HEK293T (cell line): Measurements from ENCODE around the gene MEGF8.

Source experiments
- ARNT ChIP-seq: fragments of 450-650 bp; IDR thresholded peaks from 2 replicates; pipeline ENCODE4 v1.6.1; 2017; ENCODE audit warnings: mild to moderate bottlenecking
- BHLHE40 ChIP-seq: fragments of 450-650 bp; IDR thresholded peaks from 2 replicates; pipeline ENCODE4 v1.6.1; 2016; ENCODE audit warnings: mild to moderate bottlenecking, moderate library complexity, borderline replicate concordance
- ELF4 ChIP-seq: fragments of 450-650 bp; IDR thresholded peaks from 2 replicates; pipeline ENCODE4 v1.6.1; 2017; ENCODE audit warnings: antibody characterized with exemption
- FOXA1 ChIP-seq: fragments of 450-650 bp; IDR thresholded peaks from 2 replicates; pipeline ENCODE4 v1.6.1; 2016; ENCODE audit warnings: mild to moderate bottlenecking
- FOXK2 ChIP-seq: fragments of 450-650 bp; IDR thresholded peaks from 2 replicates; pipeline ENCODE4 v1.6.1; 2016; ENCODE audit warnings: mild to moderate bottlenecking
- FOXM1 ChIP-seq: fragments of 450-650 bp; IDR thresholded peaks from 2 replicates; pipeline ENCODE4 v1.6.1; 2017; ENCODE audit warnings: mild to moderate bottlenecking, borderline replicate concordance
- HDGF ChIP-seq: fragments of 450-650 bp; IDR thresholded peaks from 2 replicates; pipeline ENCODE4 v1.6.1; 2017; ENCODE audit warnings: antibody characterized with exemption, borderline replicate concordance
- L3MBTL2 ChIP-seq: fragments of 450-650 bp; conservative IDR thresholded peaks from 2 replicates; pipeline ENCODE4 v1.6.1; 2016; ENCODE audit warnings: mild to moderate bottlenecking
- LEF1 ChIP-seq: fragments of 450-650 bp; IDR thresholded peaks from 2 replicates; pipeline ENCODE4 v1.6.1; 2017; ENCODE audit warnings: mild to moderate bottlenecking, borderline replicate concordance
- NFRKB ChIP-seq: fragments of 450-650 bp; IDR thresholded peaks from 2 replicates; pipeline ENCODE4 v1.6.1; 2016; ENCODE audit warnings: mild to moderate bottlenecking, moderate library complexity
- PKNOX1 ChIP-seq: fragments of 450-650 bp; IDR thresholded peaks from 2 replicates; pipeline ENCODE4 v1.6.1; 2016
- SP1 ChIP-seq: fragments of 450-650 bp; IDR thresholded peaks from 2 replicates; pipeline ENCODE4 v1.6.1; 2017
- SUZ12 ChIP-seq: fragments of 450-650 bp; IDR thresholded peaks from 2 replicates; pipeline ENCODE4 v1.6.1; 2016; ENCODE audit warnings: mild to moderate bottlenecking
- ZNF384 ChIP-seq: fragments of 450-650 bp; IDR thresholded peaks from 2 replicates; pipeline ENCODE4 v1.6.1; 2016

GRCh38 chr19:42316223-42317211, 8.9 kb upstream of the MEGF8 start:
- TF ChIP-seq L3MBTL2 (no peak), LEF1 (no peak), FOXM1 (no peak), SUZ12 (no peak), SP1 (no peak), ELF4 (no peak), ZNF384 (no peak), HDGF (no peak), FOXK2 (no peak), FOXA1 (no peak), ARNT (no peak), NFRKB (no peak), BHLHE40 (no peak), PKNOX1 (no peak)
